ENCODE measurements around the gene DZIP3.
"Not testable (repeated sequence)": the region's sequence is repeated elsewhere in the genome, so short reads cannot be mapped to it uniquely, and the experiment has no call there.

DZIP3 gene

DNA sequence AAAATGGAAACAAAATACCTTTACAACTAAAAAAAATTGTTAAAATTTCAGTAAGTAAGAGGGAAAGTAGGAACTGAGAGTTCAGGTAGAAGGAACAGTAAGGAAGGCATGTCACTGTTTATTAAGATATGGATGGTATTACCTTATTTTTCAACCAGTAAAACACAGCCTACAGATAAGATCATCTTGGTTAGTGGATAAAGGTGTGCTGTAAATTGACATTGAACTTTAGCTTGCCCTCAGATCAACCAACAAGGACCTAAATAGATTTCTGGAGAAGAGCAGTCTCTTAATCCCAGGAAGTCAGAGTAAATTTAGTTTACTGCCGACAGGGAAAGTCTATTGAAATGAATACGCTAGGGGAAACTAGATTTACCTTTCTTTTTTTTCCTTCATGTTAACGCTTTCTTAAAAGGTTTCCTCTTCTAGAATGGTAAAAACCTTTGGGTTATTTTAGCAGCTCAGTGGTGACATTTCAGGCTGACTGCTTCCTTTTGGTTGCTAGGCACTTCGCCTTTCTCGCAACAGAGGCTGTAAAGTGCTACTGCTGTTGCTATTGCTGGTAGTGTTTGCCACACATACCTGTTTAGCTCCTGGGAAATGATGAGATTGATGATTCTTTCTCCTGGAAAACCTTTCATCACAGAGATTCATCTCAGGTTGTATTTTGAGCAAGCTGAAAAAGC lies 12.9 kb downstream of the DZIP3 start:
- DNase-seq (ENCODE audit: low read depth in 2 of 2), result peak in 1 of 2 donors; percentile 12

DNA sequence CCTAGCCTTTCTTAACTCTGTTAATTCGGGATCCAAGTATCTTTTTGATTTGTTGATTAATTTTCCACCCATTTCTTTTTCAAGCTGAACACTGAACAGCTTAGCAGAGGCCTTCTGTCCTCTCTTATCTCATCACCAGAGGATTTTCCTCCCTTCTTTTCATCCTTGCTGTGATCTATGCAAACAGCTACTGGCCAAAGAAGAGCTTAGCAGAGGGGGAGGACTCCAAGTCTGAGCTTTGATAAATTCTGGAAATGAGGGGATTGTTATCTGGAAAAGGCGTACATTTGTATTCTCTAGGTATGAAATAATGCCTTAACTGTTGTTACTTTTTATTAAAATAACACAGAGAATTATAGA lies 13.4 kb downstream of the DZIP3 start:
- DNase-seq (ENCODE audit: low read depth in 2 of 2), result no peak

DNA sequence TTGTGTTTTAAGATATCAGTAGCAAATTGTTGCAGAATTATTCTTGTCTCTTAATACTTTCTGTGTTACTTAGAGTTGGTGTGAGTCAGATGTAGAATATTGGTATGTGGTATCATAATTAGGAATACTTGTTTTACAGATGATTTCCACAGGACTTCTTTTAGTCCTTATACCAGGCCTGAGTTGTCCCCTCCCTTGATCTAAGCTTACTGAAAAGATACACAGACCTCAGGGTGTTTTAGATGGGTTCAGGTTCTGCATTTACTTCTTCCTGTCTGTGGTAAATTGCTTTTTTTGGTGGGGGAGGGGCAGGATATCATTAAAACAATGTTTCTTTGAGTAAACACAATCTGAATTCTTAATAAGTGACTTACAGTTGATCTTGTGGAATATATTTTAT lies 14.2 kb downstream of the DZIP3 start:
- DNase-seq (ENCODE audit: low read depth in 2 of 2), result no peak

DNA sequence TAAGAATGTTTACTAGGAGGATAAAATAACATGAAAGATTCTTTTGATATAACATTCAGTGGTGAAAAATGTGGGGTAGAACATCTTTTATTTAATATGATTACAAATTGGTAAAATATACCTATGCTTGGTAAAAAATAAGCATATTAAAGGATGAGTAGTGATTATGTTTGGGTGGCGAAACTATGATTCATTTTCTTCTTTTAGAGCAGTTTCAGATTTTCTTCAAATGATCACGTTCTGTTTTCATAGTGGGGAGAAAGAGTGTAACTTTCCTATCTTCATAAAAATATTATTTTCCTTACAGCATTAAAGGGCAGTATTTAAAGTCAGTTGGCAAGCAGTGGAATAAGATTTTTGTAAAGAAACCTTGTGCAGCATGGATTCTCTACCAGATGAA lies 15.5 kb downstream of the DZIP3 start:
- DNase-seq (ENCODE audit: low read depth in 2 of 2), result no peak

DNA sequence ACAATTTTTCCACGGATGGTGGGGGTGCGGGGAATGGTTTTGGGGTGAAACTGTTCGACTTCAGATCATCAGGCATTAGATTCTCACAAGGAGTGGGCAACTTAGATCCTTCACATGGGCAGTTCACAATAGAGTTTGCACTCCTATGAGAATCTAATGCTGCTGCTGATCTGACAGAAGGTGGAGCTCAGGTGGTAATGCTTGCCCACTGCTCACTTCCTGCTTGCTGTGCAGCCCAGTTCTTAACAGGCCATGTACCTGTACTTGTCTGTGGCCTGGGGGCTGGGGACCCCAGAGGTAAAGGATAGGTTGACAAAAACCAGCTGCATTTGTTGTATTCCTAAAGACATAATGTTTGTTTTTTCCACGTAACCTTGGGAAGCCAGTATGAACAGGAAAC lies 16.0 kb downstream of the DZIP3 start:
- DNase-seq (ENCODE audit: low read depth in 2 of 2), result no peak

DNA sequence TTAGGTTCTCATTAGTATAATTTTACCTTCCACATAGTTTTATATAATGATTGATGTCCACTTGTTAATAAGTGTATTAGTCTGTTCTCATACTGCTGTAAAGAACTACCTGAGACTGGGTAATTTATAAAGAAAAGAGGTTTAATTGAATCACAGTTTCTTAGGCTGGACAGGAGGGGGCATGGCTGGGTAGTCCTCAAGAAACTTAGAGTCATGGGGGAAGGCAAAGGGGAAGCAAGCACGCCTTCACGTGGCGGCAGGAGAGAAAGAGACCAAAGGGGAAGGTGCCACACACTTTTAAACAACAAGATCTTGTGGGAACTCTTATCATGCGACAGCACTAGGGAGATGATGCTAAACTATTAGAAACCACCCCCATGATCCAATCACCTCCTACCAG lies 19.2 kb downstream of the DZIP3 start:
- no peak for DNase-seq (ENCODE audit: low read depth in 2 of 2)

DNA sequence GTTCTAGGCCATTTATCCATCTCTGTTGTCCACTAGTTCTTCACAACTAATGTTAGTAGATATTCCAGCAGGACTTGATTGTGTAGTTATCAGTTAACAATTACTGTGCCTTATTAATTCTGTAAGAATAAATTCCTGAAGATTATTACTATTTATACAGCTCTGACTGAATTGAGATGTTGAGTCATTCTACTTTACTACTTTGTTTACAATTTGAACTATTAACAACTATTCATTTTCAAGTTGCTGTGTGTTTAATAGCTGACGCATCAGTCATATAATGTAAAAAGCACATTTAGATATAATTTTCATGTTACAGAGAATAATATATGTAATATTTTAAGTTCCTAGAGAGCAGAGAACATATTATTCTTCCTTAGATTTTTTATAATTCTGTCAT lies 21.1 kb downstream of the DZIP3 start:
- DNase-seq (ENCODE audit: low read depth in 2 of 2), result no peak

DNA sequence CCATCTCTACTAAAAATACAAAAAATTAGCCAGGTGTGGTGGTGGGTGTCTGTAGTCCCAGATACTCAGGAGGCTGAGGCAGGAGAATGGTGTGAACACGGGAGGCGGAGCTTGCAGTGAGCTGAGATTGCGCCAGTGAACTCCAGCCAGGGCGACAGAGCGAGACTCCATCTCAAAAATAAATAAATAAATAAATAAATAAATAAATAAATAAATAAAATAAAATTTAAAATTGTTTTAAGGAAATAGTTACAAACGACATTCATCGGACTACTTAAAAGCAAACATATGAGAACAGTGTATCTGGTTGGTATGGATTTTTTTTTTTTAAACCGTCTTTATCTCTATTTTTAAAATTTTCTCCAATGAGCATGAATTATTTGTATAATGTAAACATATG lies 26.6 kb downstream of the DZIP3 start:
- DNase-seq (ENCODE audit: low read depth in 2 of 2), result not testable (repeated sequence)

DNA sequence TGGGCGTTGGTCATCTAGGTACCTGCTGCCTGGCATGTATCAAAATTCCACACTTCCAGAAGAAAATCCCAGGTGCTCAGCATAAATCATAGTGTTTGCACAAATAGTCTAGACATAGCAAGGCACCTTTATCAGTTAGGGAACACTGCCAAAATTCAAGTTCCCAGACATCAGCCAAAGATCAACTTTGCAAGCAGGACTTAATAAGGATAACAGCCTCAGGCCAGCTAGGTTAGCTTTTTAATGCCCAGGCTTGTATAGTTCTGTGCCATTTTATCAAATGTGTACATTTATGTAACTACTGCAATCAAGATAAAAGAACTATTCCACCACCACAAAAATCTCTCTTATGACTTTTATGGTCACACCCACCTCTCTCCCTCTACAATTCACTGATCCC lies 30.7 kb downstream of the DZIP3 start:
- DNase-seq (ENCODE audit: low read depth in 2 of 2), result no peak

DNA sequence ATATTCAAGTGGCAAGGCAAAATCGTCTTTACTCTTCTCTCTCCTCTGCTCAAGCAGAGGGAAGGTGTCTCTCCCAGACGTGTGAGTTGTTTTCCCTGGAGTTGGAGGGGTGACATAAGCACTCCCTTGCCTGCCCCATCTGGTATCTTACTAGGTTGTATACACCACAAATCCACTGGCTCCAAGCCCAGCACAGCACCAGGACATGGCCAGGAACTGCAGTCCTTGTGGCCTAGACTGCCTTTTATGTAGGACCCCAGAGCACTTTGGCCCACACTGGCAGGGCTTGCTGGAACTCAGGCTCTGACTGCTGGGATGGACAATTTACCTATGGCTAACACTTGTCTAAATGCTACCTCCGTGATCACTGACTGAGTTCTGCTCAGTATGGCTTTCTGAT lies 34.0 kb downstream of the DZIP3 start:
- no peak for DNase-seq (ENCODE audit: low read depth in 2 of 2)

DNA sequence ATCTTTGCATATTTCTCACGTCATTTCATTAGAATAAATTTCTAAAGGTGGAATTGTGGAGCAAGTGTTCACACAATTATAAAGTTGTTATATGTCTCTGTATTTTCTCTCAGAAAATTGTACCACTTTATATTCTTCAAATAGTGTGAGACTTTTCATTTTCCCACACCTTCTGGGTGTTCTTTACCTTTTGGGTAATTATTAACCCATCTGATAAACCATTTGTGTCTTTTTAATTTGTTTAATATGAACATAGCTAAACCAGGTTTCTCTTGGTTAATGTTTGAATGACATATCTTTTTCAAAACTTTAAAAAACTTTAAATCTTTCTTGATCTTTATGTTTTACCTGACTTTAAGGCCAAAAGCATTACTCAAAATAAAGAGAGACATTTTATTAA lies 40.5 kb downstream of the DZIP3 start:
- no peak for DNase-seq (ENCODE audit: low read depth in 2 of 2)

DNA sequence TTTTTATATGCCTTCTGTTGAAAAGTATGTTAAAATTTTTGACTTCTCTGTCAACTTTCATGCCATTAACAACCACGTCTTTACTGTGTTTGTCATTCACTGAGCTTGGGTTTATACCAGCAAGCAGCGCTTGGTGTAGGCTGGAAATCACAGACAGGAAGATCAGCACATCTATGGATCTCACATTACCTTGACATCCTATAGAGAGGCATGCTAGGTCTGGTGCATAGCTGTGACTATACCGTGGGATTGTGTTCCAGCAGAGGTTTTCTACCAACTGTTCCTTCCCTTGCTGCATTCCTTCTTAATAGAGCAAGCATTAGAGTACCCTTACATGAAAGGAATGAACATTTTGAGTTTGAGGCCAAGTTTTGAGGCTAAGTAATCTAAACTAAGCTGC lies 53.0 kb downstream of the DZIP3 start:
- DNase-seq (ENCODE audit: low read depth in 2 of 2), result no peak

DNA sequence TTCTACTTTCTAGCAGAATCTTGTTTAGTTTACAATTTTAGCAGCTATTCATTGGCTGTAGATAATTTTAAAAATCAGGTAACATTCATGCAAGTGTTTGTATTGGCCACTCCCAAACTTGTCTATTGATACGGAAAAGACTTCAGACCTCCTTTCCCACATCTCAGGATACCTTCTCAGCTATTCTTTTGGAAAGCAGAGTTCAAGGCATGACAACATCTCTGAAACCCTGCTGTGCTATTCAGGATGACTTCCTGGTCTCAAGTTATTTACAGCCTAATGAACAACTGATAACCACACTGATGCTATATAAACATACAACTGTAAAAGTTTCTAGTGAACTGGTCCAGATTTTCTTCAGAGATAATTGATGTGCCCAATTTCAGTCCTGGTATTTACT lies 55.8 kb downstream of the DZIP3 start:
- no peak for DNase-seq (ENCODE audit: low read depth in 2 of 2)

DNA sequence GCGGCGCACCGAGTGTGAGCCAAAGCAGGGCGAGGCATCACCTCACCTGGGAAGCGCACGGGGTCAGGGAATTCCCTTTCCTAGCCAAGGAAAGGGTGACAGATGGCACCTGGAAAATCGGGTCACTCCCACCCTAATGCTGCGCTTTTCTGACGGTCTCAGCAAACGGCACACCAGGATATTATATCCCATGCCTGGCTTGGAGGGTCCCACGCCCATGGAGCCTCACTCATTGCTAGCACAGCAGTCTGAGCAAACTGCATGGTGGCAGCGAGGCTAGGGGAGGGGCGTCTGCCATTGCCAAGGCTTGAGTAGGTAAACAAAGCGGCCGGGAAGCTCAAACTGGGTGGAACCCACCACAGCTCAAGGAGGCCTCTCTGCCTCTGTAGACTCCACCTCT lies 66.1 kb downstream of the DZIP3 start:
- DNase-seq (ENCODE audit: low read depth in 2 of 2), result not testable (repeated sequence)

DNA sequence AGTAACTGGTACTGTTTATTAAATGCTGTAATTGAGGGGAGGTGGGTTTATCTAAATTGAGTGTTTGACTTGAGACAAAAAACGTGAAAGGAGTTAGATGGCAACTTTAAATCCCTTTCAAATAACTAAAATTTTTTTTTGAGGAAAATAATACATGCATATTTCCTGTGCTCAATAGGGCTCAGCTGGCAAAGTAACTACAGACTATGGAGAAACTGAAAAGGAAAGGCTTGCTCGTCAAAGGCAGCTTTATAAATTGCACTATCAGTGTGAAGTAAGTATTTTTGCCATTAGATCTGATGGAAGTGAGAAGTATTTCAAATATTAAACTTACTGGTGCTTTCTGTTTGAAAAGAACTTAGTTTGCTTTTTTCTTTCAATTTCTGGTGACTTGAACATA lies 72.2 kb downstream of the DZIP3 start:
- no peak for DNase-seq (ENCODE audit: low read depth in 2 of 2)

DNA sequence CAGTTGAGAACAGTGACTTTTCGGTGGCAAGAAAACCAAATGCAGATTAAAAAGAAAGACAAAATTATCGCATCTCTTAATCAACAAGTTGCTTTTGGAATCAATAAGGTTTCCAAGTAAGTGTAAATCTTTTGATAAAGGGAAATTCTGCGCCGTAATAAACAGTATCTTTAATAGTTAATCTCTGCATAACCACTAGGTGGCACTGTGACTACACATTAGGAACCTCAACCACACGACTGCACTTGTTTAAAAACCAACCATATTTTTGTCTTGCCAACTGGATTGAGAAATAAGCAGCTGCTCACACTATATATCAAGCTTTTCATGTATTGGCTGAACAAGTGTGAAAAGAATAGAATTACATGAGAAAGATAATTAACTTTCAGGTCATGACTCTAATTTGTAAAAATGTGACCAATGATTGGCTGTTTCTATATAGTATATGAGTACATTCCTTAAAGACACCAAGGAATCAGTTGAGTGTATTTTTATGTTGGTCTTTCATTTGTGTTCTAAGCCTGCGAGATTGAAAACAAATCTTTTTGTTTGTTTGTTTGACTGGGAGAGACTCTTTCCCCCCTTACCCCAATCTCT lies 72.7 kb downstream of the DZIP3 start:
- DNase-seq (ENCODE audit: low read depth in 2 of 2), result peak in 1 of 2 donors; percentile 47

DNA sequence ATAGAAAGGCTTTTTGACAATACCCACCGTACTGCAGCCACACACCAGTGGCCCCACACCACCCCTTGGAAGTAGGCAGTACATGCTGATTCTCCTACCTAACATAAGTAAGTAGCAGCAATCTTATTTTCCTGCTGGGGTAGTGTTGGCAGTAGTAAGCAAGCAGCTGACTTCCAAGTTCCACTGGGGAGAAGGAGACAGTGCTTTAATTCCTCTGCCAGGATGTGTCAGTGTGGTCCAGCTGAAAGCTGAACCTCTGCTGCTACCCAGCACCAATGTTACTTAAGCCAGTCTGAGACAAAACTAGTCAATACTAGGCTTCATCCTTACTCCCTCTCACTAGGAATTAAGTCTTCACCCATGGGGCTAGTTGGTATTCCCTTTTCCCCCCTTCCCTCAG lies 74.7 kb downstream of the DZIP3 start:
- no peak for DNase-seq (ENCODE audit: low read depth in 2 of 2)

DNA sequence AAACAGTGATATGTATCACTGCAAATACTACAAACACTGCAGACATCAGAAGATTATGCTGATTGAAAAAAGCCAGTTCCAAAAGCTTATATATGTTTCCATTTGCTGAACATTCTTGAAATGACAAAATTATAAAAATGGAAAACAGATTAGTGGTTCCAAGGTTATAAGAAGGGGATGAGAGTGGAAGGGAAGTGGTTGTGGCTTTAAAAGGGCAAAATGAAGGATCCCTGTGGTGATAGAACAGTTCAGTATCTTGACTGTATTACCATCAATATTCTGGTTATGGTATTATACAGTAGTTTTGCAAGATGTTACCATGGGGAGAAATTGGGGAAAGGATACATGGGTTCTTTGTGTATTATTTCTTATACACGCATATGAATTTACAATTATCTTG lies 77.8 kb downstream of the DZIP3 start:
- no peak for DNase-seq (ENCODE audit: low read depth in 2 of 2)

DNA sequence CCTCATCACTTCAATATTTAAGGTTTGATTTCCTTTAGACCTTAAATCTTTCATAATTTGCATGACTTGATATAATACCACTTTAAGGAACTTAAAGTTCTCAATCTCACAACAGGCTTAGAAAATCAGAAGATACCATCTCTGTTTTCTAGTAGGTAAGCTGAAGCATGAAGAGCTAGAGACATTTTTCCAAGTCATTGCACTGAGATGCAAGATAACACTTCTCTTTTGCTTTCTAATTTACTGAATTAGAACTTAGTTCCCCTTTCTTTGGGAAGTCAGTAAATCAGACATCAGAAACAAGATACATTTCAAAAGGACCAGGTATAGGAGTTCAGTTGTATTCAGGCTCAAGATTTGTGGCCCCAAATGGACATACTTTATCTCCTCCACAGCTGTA lies 79.7 kb downstream of the DZIP3 start:
- no peak for DNase-seq (ENCODE audit: low read depth in 2 of 2)

DNA sequence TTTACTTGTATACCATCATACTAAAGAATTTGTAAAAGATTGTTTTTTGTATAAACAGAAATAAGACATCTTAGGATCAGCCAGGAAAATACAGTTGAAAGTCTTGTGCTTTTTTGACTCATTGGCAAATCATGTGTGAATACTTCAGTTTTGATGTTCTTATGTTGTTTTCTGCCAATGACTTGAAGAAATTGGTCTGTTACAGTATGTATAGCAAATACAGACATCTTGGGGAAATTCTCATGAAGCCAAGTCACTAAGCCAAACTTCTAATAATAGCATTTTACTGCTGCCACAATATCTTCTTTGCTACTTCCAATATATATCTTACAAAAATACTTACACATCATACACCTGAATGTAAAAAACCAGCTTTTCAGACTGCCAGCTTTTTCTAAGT lies 83.2 kb downstream of the DZIP3 start:
- DNase-seq (ENCODE audit: low read depth in 2 of 2), result no peak

DNA sequence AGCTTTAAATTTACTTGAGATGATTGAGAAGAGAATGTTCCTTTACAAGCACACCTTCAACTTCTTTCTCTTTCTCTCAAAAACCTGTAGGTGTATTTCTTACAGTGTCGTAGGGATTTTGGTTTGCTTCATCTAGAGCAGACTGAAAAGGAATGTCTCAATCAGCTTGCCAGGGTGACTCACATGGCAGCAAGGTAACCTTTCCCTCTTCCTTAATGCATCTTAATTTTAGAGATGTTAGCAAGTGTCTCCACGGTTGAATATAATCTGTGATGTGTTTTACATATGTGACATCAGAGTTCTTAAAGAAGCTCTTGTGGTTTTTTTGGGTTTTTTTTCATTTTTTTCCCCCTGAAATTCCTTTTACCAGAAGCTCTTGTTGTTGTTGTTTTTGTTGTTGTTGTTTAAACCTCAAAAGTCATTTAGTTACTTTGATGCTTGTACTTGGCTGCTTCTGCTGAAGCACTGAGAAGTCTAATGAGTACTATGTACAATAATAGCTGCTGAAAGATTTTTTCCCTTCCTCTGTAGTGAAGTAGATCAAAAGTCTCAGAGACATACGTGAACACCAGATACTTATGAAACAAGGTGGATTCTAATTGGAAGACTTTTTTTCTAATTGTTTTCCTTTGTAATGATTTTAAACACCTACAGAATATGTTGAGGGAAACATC lies 84.6 kb downstream of the DZIP3 start:
- DNase-seq (ENCODE audit: low read depth in 2 of 2), result no peak

DNA sequence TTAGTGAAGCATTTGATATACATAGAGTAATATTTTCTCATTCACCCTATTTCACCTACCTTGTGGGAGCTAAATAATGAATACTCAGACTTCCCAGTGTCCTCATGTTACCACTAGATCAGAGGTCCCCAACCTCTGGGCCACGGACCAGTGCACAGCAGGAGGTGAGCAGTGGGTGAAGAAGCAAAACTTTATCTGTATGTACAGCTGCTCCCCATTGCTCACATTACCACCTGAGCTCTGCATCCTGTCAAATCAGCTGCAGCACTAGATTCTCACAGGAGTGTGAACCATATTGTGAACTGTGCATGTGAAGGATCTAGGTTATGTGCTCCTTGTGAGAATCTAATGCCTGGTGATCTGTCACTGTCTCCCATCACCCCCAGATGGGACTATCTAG lies 88.3 kb downstream of the DZIP3 start:
- no peak for DNase-seq (ENCODE audit: low read depth in 2 of 2)

DNA sequence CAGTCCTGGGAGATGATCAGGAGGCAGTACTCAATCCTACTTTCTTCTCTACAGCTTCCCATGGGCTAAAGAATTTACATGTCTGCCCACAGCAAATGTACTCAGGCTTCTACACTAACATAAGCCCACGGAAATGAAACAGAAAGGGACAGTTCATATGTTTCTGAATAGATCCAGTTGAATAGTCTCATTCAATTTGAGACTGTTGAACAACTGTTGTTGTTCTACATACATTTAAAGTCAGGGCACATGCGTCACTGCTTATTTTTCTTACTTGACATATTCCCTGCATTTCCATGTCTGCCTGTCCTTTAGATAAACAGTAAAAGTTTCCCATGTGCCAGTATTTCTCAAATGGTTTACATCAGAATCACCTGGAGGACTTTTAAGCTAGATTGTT lies 102.8 kb downstream of the DZIP3 start:
- not testable (repeated sequence) for DNase-seq (ENCODE audit: low read depth in 2 of 2)

DNA sequence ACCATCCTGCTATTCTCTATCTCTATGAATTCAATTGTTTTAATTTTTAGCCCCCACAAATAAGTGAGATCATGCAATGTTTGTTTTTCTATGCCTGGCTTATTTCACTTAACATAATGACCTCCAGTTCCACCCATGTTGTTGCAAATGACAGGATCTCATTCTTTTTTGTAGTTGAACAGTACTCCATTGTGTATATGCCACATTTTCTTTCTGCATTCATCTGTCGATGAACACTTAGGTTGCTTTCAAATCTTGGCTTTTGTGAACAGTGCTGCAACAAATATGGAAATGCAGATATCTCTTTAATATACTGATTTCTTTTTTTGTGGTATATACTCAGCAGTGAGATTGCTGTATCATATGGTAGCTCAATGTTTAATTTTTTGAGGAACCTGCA lies 108.9 kb downstream of the DZIP3 start:
- DNase-seq (ENCODE audit: low read depth in 2 of 2), result no peak
